ENCODE data around the gene YES1.
"Not testable (repeated sequence)": the region's sequence is repeated elsewhere in the genome, so short reads cannot be mapped to it uniquely, and the experiment has no call there.

Gene YES1

DNA sequence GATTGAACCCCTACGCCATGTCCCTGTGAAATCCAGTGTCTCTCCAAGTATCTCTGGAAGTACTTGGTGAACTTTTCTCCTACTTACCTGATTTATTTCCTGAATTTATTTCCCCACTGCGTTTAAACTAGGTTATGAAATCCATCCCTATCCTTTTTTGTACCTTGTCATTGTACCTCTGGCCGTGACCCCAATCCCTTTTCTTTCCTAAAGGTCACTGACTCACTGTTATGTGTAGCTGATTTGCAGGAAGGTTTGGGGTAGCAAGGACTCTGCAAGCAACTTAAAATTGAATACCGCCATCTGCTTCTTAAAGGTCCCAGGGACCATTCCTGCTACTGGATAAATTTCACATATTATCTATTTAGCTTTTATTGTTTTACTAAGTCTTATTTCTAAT is 95.0 kb downstream of the YES1 start:
- no peak for DNase-seq

DNA sequence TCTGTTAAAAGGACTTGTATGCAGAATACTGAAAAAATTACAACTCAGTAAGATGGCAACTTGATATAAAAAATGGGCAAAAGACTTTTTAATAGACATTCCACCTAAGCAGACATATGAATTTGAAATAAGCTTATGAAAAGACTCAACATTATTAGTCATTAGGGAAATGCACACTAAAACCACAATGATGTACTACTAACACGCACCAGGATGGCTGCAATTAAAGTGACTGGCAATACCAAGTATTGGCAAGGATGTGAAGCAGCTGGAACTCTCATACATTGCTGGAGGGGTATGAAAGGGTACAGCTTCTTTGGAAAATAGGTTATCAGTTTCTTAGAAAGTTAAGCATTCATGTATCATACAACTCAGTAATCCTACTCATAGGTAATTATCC is 96.4 kb downstream of the YES1 start:
- no peak for DNase-seq

DNA sequence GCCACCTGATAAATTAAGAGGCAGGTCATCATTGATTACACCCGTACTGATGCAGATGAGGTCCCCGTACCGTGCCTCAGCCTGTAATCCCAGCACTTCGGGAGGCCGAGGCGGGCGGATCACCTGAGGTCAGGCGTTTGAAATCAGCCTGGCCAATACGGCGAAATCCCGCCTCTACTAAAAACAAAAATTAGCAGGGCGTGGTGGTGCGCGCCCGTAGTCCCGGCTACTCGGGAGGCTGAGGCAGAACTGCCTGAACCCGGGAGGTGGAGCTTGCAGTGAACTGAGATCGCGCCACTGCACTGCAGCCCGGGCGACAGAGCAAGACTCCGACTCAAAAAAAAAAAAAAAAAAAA is 98.9 kb downstream of the YES1 start:
- no peak for DNase-seq

DNA sequence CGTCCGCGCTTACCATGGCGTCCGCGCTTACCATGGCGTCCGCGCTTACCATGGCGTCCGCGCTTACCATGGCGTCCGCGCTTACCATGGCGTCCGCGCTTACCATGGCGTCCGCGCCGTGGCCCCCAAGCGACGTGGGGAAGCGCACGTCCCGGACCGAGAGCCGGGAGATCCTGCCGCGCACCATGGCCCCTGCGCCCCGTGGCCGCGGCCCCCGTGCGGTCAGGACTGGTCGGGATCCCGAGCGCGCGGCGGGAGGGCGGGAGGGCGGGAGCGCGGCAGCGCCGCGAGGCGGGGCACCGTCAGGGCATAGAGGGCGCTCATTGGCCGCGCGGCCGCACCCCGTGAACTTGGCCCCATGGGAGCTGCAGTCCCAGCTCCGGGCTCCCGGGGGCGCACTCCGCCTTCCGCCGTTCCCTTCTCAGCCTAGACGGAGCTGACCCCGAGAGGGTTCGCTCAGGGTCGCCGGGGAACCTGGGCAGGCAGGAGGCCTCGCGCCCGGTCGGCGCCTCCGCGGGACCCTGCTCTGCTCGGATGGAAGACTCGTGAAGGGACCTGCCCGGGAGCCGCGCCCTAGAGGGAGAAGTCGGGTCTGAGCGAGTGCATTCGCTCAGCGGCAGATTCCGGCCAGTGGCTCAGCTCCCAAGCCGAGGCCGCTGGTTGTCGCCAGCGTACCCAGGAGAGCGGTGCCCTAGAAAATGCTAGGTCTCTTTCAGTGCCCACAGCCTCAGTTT is 99.5 kb downstream of the YES1 start, which contains the start of gene ENOSF1:
ENOSF1 (minus strand) TSS at position 230 of the 734 bp plus-strand sequence; CDS start at position 187, 43 bp downstream.
- peak; percentile 28 for DNase-seq

DNA sequence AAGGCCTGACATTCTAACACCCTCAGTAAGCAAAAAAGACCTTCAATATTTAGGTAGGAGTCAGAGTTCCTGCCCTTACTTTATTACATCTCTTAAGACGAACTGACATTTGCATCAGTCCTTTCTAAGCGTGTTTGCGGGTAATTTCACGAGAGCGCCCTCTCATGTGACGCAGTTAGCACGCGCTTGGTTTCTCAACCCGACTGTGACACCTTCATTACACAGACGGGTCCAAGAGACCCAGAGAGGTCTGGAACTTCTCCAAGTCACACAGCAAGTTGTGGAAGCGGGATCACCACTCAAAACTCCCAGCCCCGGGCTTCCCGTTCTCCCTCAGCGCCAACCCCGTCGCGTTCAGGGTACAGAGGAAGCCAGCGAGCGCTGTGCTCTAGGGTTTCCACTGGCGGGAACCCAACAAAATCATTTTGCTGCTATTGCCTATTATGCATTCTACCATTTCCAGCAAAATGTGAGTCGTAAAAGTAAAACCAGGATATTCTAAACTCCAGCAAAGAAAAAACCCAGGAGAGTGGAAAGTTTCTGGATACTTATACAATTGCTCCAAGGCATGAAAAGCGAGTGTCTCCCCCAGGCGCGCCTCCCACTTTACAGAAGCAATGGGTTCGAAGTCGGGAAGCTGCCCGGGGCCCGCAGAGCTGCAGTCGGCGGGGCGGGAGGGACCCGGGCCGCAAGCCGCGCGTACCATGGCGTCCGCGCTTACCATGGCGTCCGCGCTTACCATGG is 100.2 kb downstream of the YES1 start:
- DNase-seq = no peak

DNA sequence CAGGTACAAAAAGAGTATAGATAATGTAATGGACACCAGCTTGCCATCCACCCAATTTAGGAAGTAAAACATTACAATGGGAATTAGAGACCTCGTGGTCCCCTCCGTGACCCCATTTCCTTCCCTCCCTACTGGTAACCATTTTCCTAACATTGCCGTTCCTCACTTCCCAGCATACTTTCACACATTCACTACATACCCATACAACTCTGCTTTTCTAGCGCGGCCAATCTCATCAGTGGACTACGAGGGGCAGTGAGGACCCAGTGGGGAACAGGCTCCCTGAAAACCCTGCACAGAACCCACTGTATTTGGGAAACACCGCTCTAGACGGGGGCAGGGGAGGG is 100.8 kb downstream of the YES1 start:
- DNase-seq = no peak

DNA sequence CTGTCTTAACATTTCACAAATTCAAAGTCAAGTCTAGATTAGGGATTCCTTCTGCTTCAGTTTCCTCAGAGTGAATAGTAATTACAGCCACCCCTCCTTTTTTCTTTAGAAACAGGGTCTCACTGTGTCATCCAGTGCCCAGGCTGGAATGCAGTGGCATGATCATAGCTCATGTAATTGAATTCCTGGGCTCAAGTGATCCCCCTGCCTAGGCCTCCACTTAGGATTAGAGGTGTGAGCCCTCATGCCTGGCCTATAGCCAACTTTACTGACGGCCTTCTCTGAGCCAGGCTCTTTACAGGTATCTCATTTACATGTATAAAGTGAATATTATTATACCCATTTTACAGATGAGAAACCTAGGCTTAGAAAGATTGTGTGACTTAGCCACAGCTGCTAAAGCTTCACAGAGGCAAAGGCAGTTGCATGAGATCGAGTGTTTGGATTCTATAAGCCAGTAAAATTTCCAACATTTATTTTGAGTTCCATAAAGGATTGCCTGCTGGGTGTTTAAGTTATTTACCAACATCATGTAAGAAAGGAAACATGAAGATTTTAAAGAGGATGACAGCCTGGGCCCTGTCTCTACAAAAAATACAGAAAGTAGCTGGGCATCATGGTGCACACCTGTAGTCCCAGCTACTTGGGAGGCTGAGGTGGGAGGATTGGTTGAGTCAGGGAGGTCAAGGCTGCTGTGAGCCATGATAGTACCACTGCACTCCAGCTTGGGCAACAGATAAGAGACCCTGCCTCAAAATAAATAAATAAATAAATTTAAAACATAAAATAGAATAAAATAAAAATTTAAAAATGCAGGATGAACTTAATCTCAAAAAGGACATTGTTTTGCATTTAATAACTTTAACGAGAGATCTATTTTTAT is 101.4 kb downstream of the YES1 start:
- no peak for DNase-seq

DNA sequence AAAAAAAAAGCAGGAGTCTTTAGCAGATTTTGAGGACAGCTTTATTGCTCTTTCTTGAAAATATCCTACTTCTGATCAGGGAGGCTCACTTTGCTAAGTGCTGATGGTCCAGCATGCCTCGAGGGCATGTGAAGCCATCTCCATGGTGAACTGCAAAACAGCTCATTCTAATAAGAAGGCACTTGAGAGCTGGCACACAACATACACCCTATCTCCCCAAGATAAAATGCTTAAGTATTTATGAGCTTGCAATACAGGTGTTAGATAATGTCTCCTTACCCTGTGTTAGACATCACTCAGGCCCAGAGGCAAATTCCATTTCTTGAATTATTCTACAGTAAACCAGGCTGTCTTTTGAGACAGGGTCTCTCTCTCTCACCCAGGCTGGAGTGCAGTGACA is 102.3 kb downstream of the YES1 start:
- DNase-seq = no peak

DNA sequence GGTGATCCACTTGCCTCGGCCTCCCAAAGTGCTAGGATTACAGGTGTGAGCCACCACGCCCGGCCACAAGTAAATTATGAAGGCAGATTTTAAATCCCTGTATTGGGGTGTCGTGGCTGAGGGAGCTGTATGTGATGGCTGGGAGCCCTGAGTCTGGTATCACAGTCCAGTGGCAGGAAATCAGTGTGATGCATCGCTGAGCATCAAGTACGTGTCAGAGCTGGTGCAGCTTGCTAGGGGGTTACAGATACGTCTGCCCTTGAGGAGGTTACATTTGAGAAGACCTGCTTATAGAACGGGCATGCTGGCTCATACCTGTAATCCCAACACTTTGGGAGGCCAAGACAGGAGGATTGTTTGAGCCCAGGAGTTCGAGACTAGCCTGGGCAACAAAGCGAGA is 103.9 kb downstream of the YES1 start:
- DNase-seq = no peak

DNA sequence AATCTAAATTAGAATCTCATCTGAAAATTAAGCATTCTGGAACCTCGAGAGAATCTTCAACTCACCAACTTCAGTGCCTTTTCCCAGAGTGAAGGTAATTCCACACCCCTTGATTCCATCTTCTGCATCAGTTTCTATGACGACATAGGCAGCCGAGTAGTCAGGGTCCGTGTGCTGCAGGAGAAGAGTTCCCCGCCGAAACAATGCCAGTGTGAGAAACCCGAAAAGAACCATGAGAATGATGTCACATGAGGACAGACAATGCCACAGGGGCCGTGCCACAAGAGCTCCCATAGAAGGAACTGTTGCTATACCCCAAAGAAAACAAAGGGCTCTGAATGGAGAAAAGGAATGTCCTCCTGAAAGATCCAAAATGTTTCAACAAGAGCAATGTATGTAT is 105.6 kb downstream of the YES1 start:
- DNase-seq = no peak

DNA sequence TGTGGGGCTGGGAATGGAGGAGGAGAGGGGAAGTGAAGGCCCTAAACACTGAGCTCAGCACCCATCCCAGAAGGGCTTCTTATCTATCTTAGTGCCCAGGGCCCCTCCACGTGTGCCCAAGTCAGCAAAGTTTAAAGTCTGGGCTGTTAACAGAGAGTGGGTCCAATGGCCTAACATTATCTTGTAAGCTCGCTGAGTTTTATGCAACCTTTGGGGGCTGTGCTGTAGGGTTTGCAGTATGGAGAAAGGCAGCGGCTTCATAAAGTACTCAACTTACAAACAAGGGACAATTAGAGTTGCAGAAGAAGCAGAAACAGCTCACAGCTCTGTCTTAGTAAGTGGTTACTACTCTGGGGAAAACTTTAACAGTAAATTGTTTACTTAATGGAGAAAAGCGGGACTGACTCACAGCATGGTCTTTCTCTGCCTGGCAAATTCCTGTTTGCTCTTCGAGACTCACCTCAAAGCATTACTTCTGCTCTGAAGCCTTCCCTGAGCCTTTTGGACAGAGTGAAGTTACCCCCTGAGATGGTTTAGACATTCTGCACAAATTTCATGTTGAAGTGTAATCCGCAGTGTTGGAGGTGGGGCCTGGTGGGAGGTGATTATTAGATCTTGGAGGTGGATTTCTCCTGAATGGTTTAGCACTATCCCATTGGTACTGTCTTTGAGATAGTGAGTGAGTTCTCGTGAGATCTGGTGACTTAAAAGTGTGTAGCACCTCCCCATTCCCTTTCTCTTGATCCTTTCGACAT is 108.7 kb downstream of the YES1 start:
- DNase-seq = no peak

DNA sequence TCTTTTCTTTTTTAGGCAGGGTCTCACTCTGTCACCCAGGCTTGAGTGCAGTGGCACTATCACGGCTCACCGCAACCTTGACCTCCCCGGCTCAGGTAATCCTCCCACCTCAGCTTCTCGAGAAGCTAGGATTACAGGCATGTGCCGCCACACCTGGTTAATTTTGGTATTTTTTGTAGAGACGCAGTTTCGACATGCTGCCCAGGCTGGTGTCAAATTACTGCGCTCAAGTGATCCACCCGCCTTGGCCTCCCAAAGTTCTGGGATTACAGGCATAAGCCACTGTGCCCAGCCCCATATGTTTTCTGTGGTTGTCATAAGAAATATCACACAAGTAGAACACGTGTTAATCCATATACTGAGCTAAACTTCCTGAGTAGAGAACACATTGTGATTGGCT is 114.2 kb downstream of the YES1 start:
- DNase-seq = no peak

DNA sequence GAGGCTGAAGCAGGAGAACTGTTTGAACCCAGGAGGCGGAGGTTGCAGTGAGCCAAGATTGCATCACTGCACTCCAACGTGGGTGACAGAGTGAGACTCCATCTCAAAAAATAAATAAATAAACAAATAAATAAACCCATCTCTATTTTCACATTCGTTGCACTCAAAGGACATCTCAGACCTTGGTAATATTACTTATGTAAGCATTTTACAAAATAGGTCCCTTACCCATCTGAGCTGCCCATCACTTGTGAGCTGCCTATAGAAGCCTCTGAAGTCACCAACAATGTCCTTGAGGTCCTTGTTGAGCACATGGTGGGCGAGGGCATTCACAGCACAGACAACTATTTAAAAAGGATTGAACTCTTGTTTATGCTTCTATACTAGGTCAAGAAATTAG is 115.0 kb downstream of the YES1 start:
- DNase-seq = no peak

DNA sequence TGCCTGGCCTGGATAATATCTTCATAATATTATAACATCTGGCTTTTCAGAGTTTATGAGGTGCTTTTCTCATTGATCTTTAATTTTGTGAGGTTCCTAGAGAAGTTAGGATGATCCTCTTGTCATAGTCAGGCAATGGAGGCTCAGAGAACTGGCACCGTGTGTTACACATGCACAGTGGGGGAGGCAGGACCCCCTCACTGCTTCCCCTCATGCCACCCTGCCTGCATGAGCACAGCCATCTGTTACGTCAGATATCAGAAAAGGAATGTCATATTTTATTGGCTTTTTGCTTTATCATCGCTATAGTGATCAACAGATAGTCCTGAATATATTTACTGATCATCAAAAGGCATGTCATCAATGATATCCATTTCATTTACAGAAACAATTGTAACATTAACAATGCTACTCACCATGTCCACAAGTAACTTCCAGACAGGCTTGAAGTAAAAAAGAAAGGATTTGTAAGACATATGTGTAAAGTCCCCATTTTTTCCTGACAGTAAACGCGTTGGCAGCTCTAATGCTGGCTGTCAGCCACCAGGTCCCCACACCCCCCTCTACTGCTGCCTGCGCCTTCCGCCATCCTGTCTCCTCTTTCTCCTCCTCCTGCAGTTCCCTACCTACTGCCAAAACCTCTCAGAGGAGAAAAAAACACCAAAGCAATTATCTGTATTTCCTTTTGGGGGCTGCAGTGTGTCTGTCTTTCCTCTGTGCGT is 118.4 kb downstream of the YES1 start:
- no peak for DNase-seq

DNA sequence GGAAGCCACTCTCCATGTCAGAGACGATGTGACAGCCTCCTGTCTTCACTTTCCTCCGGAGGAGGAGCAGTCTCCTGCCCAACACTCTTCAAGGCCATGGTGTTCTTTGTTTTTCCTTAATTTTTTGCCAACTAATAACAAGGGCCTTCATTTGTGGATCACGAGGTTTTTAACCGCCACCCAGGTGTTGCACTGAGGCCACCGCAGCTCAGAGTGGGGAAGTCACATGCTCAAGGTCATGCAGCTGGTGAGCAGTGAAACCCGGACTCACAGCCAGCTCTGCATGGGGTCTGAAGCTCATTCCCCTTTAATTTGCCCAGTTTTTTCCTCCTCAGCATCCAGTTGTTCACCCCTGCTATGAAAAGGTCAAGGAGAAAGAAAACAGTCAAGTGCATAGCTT is 119.2 kb downstream of the YES1 start:
- no peak for DNase-seq

DNA sequence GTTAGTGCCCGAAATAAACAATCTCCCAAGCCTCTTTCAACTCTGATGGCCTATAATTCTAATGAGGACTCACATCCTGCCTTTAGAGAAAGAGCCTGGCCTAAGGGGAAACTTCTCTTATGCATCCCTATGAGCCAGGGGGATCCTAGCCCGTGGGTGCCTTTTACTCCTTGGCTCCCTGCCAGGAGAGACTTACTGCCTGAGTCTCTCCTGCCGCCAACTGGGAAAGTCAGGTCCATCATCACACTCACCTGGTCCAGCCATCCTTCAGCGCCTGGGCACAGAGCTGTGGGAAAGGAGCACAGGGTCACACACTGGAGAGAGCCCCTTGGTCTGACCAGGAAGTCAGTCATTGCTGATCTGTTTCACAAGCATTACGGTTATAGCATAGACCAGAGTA is 123.7 kb downstream of the YES1 start:
- no peak for DNase-seq

DNA sequence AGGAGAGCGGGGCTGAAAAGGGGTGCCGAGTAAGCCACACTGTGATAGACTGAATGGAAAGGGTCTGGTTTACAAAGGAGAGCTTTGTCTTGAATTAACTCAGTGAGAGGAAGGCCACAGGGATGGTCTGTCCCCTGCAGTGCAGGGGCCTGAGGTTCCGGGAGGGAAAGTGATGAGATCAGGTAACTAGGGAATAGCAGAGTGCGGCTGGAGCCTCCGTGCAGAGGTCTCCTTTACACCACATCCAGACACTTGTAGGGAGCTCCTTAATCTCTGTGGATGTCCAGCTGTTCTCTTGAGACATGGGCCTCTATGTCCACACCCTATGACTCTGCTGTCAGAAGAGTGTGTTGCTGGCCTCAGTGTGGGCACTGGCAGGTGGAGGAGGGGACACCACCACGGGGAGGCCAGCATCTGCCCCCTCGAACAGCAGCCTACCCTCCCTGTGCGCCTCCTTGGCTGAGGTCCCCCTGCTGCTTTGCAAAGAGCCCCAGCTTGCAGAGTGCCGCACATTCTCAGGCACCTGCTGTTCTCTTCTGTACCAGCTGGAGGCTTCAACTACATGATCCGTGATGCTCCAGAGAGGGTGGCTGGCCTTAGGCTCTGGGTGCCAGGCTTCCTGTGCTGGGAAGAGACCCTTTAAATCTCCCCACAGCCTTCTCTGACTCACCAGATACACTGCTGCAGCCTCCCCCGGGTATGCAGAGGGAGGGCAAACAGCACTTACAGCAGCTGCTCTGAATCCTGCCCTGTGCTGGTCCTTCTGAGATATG is 125.5 kb downstream of the YES1 start:
- DNase-seq = no peak

DNA sequence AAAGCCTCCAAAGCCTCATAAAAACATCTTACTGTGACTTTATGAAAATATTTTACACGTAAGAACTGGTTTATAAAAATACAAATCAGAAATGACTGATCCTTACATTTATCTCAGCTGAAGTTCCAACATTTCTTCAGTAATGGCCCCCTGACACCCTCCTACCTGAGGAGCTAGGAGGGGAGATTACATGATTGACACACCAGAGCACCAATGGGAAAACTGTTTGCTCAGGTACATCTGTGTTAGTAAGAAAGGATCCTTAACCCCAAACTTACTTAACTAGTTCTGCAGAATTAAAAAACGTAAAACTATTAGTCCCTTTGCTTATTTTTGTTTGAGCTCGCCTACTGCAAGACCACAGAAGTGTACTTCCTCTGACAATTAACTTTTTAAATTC is 126.6 kb downstream of the YES1 start:
- no peak for DNase-seq

DNA sequence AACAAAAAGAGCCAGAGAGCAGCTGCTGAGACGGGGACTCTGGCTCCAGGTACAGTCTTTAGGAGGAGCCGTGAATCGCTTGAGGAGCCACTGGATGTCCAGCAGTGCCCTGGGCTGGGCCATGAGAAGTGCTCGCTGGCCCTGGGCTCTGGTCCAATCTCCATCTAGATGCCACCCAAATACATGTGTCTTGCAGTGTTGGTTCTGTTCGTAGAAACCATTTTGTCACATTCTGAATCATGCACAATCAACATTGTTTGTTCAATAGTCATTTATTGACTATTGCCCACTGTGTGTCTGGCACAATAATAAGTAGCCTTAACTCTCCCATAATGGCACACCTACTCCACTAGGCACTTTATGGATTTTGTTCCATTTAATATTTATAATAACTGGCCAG is 128.5 kb downstream of the YES1 start:
- DNase-seq = no peak

DNA sequence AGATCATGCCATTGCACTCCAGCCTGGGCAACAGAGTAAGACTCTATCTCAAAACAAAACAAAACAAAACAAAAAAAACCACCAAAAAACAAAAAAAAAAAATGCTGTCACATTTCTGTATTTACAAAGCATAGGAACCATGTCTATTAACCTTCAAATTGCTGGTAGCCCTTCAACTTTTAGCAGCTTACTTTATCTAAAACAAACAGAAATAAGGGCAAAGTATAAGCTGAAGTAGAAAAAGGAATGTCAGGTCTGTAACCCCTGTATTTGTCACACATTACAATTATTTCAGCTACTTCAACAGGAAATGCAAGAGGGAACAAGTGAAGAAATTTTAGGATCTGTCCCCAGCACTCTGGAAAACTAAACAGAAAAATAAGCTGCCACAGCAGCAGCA is 129.2 kb downstream of the YES1 start:
- DNase-seq = no peak

DNA sequence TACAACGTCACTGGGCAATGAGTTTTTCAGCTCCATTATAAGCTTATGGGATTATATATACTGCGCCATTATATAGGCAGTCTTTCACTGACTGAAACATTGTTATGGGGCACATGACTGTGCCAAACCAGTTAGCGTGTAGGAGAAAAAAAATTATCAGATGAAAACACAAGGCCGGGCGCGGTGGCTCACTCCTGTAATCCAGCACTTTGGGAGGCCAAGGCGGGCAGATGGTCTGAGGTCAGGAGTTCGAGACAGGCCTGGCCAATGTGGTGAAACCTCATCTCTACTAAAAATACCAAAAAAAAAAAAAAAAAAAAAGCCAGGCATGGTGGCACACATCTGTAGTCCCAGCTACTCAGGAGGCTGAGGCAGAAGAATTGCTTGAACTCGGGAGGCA is 129.6 kb downstream of the YES1 start:
- not testable (repeated sequence) for DNase-seq

DNA sequence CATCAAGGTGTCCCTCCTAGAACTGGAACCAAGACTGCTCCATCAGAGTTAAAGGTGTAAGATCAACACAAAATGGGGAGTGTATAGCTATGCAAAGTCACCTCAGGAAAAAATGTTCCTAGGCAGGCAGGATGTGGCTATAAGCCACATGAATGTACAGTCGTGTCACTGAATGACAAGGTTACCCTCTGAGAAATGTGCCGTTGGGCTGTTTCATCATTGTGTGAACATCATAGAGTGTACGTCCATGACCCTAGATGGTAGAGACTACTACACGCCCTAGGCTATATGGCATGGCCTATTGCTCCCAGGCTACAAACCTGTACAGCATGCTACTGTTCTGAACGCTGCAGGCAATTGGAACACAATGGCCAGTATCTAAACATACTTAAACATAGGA is 130.1 kb downstream of the YES1 start:
- no peak for DNase-seq

Measured in GOT3 (cell line).